HG02610 (cell line): ENCODE results near the gene YRDC.
A peak's percentile ranks its signal among the peaks of the same experiment; 100 is the strongest.

Source experiments
- ATAC-seq: cut with Tn5 transposase; IDR thresholded peaks from one replicate; pipeline ENCODE4 v1.9.1; 2021; ENCODE audit warnings: mild to moderate bottlenecking, moderate library complexity; ENCODE audit not compliant: unreplicated experiment

Gene YRDC

GRCh38 chr1:37822906-37823815 lies 15.2 kb upstream of the YRDC start:
- no peak for ATAC-seq

GRCh38 chr1:37821481-37821880 lies 13.5 kb upstream of the YRDC start:
- ATAC-seq: no peak

GRCh38 chr1:37817481-37817880 lies 9.5 kb upstream of the YRDC start:
- ATAC-seq: no peak

GRCh38 chr1:37814252-37814651 lies 6.2 kb upstream of the YRDC start:
- no peak for ATAC-seq

- no peak for ATAC-seq
Measured at GRCh38 chr1:37813529-37814145, 5.6 kb upstream of the YRDC start.

GRCh38 chr1:37811027-37811655 lies 3.1 kb upstream of the YRDC start:
- ATAC-seq: no peak

- no peak for ATAC-seq
Measured at GRCh38 chr1:37809942-37810341, 1.9 kb upstream of the YRDC start.

GRCh38 chr1:37808369-37809319 lies 636 bp upstream of the YRDC start:
- peak; percentile 27 for ATAC-seq

- no peak for ATAC-seq
Measured at GRCh38 chr1:37807220-37807554, 821 bp downstream of the YRDC start.

GRCh38 chr1:37802439-37802838 lies 5.6 kb downstream of the YRDC start:
- no peak for ATAC-seq

GRCh38 chr1:37797750-37798345 lies 10.2 kb downstream of the YRDC start:
- no peak for ATAC-seq

- no peak for ATAC-seq
Measured at GRCh38 chr1:37795340-37796125, 12.5 kb downstream of the YRDC start.

GRCh38 chr1:37794372-37795339 lies 13.4 kb downstream of the YRDC start:
- peak; percentile 14 for ATAC-seq

GRCh38 chr1:37793773-37794371 lies 14.1 kb downstream of the YRDC start, which contains the start of gene MANEAL:
Gene MANEAL (plus strand): TSS chr1:37793847. CDS start chr1:37794183, 336 bp downstream.
- peak; percentile 47 for ATAC-seq

GRCh38 chr1:37792943-37793686 lies 14.9 kb downstream of the YRDC start:
- ATAC-seq: no peak

GRCh38 chr1:37782491-37782890 lies 25.5 kb downstream of the YRDC start:
- ATAC-seq: no peak

GRCh38 chr1:37778654-37779053 lies 29.4 kb downstream of the YRDC start:
- ATAC-seq: no peak
